Measurements from ENCODE around the gene ZG16. TPM values are rescaled to one million over a fixed set of nuclear protein-coding genes. Genes with fewer than 3 reads are reported as not detected.
A peak's percentile ranks its signal among the peaks of the same experiment; 100 is the strongest.

The ZG16 gene
- total and polyA plus RNA-seq, 2 of the 8 experiments (the other 6 are each of a cell fraction or from before 2014, with no cell fraction given), result not detected

DNA sequence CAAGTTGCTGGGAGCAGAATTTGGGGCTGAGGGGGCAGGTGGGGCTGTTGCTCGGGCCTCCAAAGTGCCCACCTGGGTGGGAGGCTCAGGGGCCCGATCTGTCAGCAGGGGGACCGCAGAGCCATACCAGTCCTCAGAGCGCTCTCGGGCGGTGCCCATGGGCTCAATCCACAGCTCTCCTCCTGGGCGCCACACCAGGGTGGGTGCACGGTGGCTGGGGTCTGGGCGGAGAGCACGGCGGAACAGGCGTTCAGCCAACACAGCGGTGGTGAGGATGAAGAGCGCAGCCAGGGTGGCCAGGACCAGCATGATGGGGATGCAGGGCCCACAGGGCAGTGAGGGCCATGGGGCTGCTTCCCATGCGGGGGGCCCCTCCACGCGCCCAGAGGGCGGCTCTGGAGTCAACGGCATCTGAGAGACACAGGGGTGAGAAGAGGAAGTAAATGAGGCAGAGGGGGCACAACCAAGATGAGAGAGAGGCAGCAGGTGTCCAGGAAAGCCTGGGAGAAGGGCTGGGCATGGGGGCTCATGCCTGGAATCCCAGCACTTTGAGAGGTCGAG is 33.4 kb upstream of the ZG16 start:
- 88% methylated on average over 20 of the region's 20 CpGs; no CpG with 5 or more reads in 1 of the 2 experiments for WGBS, 2 experiments (ENCODE audit: extremely low coverage in 1 of 2, insufficient coverage in 1 of 2, insufficient read length in 1 of 2, insufficient replicate concordance in 2 of 2, low coverage in 1 of 2, low lambda C conversion rate in 2 of 2, missing lambda C conversion rate in 1 of 2)
- H3K9me3 ChIP-seq (ENCODE audit: insufficient read depth in 2 of 2, low read depth in 1 of 2, low read length in 1 of 2), result peaks cover 8 to 9% of the 10 kb centered on the region in 2 experiments; a peak in 2 of 4 replicates
- H4K8ac ChIP-seq (ENCODE audit: extremely low read depth, insufficient read depth, low read length), result peak overlapping the region; percentile 72; the same call in 1 of the 2 replicates
- H3K27ac ChIP-seq (ENCODE audit: low read depth, low read length), result no peak overlapping the region
- no peak overlapping the region for H2BK12ac ChIP-seq (ENCODE audit: low read depth, low read length)
- no peak overlapping the region for H2BK120ac ChIP-seq (replicated peaks; ENCODE audit: low read depth, low read length)
- H3K56ac ChIP-seq (replicated peaks; ENCODE audit: insufficient read length, low read depth, low read length), result no peak overlapping the region
- no peak for FAIRE-seq
- H3K79me2 ChIP-seq (ENCODE audit: control insufficient read depth in 1 of 2, insufficient read depth in 2 of 2, low read length in 2 of 2), result no peaks in the 10 kb centered on the region
- no peak overlapping the region for H3K4ac ChIP-seq (replicated peaks; ENCODE audit: insufficient read length, low read depth, low read length)
- H3K23ac ChIP-seq (ENCODE audit: insufficient read length), result no peak overlapping the region
- H4K91ac ChIP-seq (replicated peaks; ENCODE audit: insufficient read length, low read length), result no peak overlapping the region
- CTCF ChIA-PET (ENCODE audit: partially characterized antibody), result interaction anchor here (1.2 to 1.7 kb wide), 2 partner anchors 23 to 53 kb away, joined by 3 read pairs; no protein-coding TSS in a partner anchor
- peaks cover 0 to 4% (median 2%) of the 10 kb centered on the region in 4 experiments; a peak in 4 of 7 replicates for H3K4me1 ChIP-seq (replicated peaks in 1 of 4; ENCODE audit: control insufficient read depth in 3 of 4, insufficient read depth in 4 of 4, low read length in 3 of 4)
- no peak overlapping the region; a peak in 1 of 7 replicates for H3K9ac ChIP-seq (replicated peaks in 1 of 4; ENCODE audit: extremely low read depth in 1 of 4, low read depth in 3 of 4, low read length in 3 of 4)
- H2BK20ac ChIP-seq (ENCODE audit: low read length), result no peak overlapping the region
- 0 out of 2 replicates have a peak, but pooled peaks cover 2% of the 10 kb centered on the region for H3K79me1 ChIP-seq (ENCODE audit: low read depth, low read length)
- H4K5ac ChIP-seq (ENCODE audit: insufficient read length, low read depth, low read length), result no peak overlapping the region
- no peak overlapping the region for H2BK15ac ChIP-seq (ENCODE audit: low read length)
- no peak overlapping the region for H3K4me2 ChIP-seq (ENCODE audit: insufficient read depth in 1 of 2, low read depth in 2 of 2, low read length in 2 of 2)
- no peak overlapping the region for H3K14ac ChIP-seq (ENCODE audit: insufficient read length)
- H4K20me1 ChIP-seq (replicated peaks in 1 of 2; ENCODE audit: control insufficient read depth in 1 of 2, insufficient read depth in 2 of 2, low read length in 2 of 2), result peaks cover 12 to 17% of the 10 kb centered on the region in 2 experiments
- POLR2A ChIA-PET (ENCODE audit: partially characterized antibody), result interaction anchor here (0.6 to 4.0 kb wide), 18 partner anchors 10 to 655 kb away, joined by 3 to 25 read pairs (median 6); partner anchors contain the start of genes KIF22 and ZG16
- H2AK5ac ChIP-seq (ENCODE audit: low read depth, low read length), result no peak overlapping the region
- TF ChIP-seq RAD21 (IDR thresholded peaks at IDR 0.05 in 1 of 2, conservative IDR thresholded peaks at IDR 0.05 in 1 of 2; ENCODE audit: low read depth in 2 of 2, low read length in 2 of 2) (no peak), SRF (IDR thresholded peaks at IDR 0.05; ENCODE audit: low read depth, low read length) (no peak), POLR2AphosphoS5 (IDR thresholded peaks at IDR 0.05; ENCODE audit: low read depth, low read length) (peak; percentile 28; the same call in 1 of the 2 replicates), BCL11A (IDR thresholded peaks at IDR 0.05; ENCODE audit: low read depth in 2 of 2, low read length in 2 of 2) (no peak), GABPA (IDR thresholded peaks at IDR 0.05; ENCODE audit: borderline replicate concordance, insufficient read depth, low read length) (no peak), MAX (IDR thresholded peaks at IDR 0.05) (no peak), POLR2A (IDR thresholded peaks at IDR 0.05; ENCODE audit: control extremely low read depth in 1 of 2, low read depth in 2 of 2, low read length in 2 of 2) (peak in 1 of 2 experiments; percentile 47; a peak in 2 of 3 replicates)
- TF ChIP-seq, protein P1, sequence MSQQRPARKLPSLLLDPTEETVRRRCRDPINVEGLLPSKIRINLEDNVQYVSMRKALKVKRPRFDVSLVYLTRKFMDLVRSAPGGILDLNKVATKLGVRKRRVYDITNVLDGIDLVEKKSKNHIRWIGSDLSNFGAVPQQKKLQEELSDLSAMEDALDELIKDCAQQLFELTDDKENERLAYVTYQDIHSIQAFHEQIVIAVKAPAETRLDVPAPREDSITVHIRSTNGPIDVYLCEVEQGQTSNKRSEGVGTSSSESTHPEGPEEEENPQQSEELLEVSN (IDR thresholded peaks at IDR 0.05), result no peak
- H3K4me3 ChIP-seq (ENCODE audit: extremely low read depth in 1 of 4, insufficient read depth in 2 of 4, low read depth in 3 of 4, low read length in 4 of 4), result no peak overlapping the region
- H2AFZ ChIP-seq (ENCODE audit: low read length), result no peak overlapping the region
- H3K36me3 ChIP-seq (ENCODE audit: control insufficient read depth in 2 of 4, insufficient read depth in 4 of 4, low read length in 3 of 4), result peaks cover 0 to 8% (median 0%) of the 10 kb centered on the region in 4 experiments; a peak in 2 of 8 replicates
- H2BK5ac ChIP-seq (ENCODE audit: low read depth, low read length), result no peak overlapping the region
- DNase-seq (ENCODE audit: low read depth in 1 of 2, low spot score in 2 of 2), result no peak
- no peaks in the 10 kb centered on the region for H3K27me3 ChIP-seq (replicated peaks in 1 of 4; ENCODE audit: control insufficient read depth in 3 of 4, extremely low read depth in 1 of 4, insufficient read depth in 3 of 4, low read length in 3 of 4)
- no peak overlapping the region for H3K18ac ChIP-seq (ENCODE audit: extremely low read depth, low read length)
- peaks cover 3% of the 10 kb centered on the region; the same call in 1 of the 2 replicates for H3K23me2 ChIP-seq (ENCODE audit: low read depth, low read length)
